Bronchial epithelial cell (primary cell): ENCODE measurements around the gene ATP5F1D. TPM values are rescaled to one million over a fixed set of nuclear protein-coding genes. Genes with fewer than 3 reads are reported as not detected.

Experiments
- DNase-seq: peaks from one replicate; pipeline ENCODE4 v3.0.0-alpha.2; 2010; ENCODE audit warnings: low read depth
- FAIRE-seq: peaks from 2 replicates; lab custom pipeline; 2011; peaks lifted over from hg19 to GRCh38; lab: Jason Lieb, UNC
- H3K27me3 ChIP-seq: 2 replicates; pipeline ENCODE4 v1.5.1; 2011; ENCODE audit warnings: low read length; ENCODE audit not compliant: control insufficient read depth, insufficient read depth
- H3K36me3 ChIP-seq: 2 replicates; pipeline ENCODE4 v1.5.1; 2011; ENCODE audit warnings: low read length; ENCODE audit not compliant: control insufficient read depth, insufficient read depth
- H3K4me3 ChIP-seq: 2 replicates; pipeline ENCODE4 v1.5.1; 2011; ENCODE audit warnings: mild to moderate bottlenecking, low read depth, low read length, control low read depth
- CTCF ChIP-seq: IDR thresholded peaks from 2 replicates; pipeline ENCODE4 v1.5.1; 2011; ENCODE audit warnings: mild to moderate bottlenecking, moderate library complexity, low read length, control low read depth, inconsistent platforms; ENCODE audit not compliant: insufficient read depth, severe bottlenecking
- total RNA-seq: library from RNA; depleted of rRNA; stranded (reverse); fragments of >200 nt; gene quantifications from 2 replicates; pipeline ENCODE4 v1.2.1, GENCODE V29; 2014

The ATP5F1D gene
- total RNA-seq, 1 donor from 2014 or later: 8.7 TPM

GRCh38 chr19:1266916-1267476 lies 25.4 kb downstream of the ATP5F1D start:
- H3K4me3 ChIP-seq: peak overlapping the region; percentile 46
- DNase-seq: no peak

GRCh38 chr19:1267477-1268225 lies 26.1 kb downstream of the ATP5F1D start:
- DNase-seq (no peak), FAIRE-seq (no peak)
- Histone ChIP-seq H3K4me3 (peak overlapping the region; percentile 46), H3K27me3 (no peaks in the 10 kb centered on the region), H3K36me3 (peaks cover 17% of the 10 kb centered on the region)
- TF ChIP-seq CTCF: no peak

More at GRCh38 chr19:1266916-1267476, 25.4 kb downstream of the ATP5F1D start:
- FAIRE-seq: no peak
- H3K36me3 ChIP-seq: peaks cover 12% of the 10 kb centered on the region
- peak; percentile 82 for TF ChIP-seq CTCF
- H3K27me3 ChIP-seq: no peaks in the 10 kb centered on the region

- TF ChIP-seq CTCF: no peak
- no peak for FAIRE-seq
- DNase-seq: no peak
Observed at GRCh38 chr19:1268226-1269064, 26.9 kb downstream of the ATP5F1D start.

GRCh38 chr19:1269065-1269477 lies 27.5 kb downstream of the ATP5F1D start, which contains the start of gene CIRBP:
TSS of gene CIRBP (plus strand) at chr19:1269332. CDS start at chr19:1270934, 1,602 bp downstream.
- FAIRE-seq: no peak

More at GRCh38 chr19:1268226-1269064, 26.9 kb downstream of the ATP5F1D start:
- Histone ChIP-seq H3K4me3 (no peak overlapping the region), H3K36me3 (peaks cover 25% of the 10 kb centered on the region), H3K27me3 (no peaks in the 10 kb centered on the region)

More at GRCh38 chr19:1269065-1269477, 27.5 kb downstream of the ATP5F1D start, which contains the start of gene CIRBP:
- peak; percentile 91 for DNase-seq
- Histone ChIP-seq H3K36me3 (peaks cover 26% of the 10 kb centered on the region), H3K27me3 (no peaks in the 10 kb centered on the region), H3K4me3 (peak within 1 kb of the TSS; percentile 46)
- no peak for TF ChIP-seq CTCF
